DMS53 (cell line): ENCODE measurements around the gene FBN2.
A peak's percentile ranks its signal among the peaks of the same experiment; 100 is the strongest.

ENCODE experiments used
- DNase-seq: peaks from one replicate; lab custom pipeline; 2025; lab: John Stamatoyannopoulos, UW

The FBN2 gene

GRCh38 chr5:128252756-128253155 lies 285.3 kb downstream of the FBN2 start:
- DNase-seq: no peak

GRCh38 chr5:128252196-128252595 lies 285.8 kb downstream of the FBN2 start:
- no peak for DNase-seq

- no peak for DNase-seq
These were observed 292.1 kb downstream of the FBN2 start for GRCh38 chr5:128245974-128246373.

- no peak for DNase-seq
These were observed 294.0 kb downstream of the FBN2 start for GRCh38 chr5:128243958-128244582.

- DNase-seq: no peak
These were observed 296.9 kb downstream of the FBN2 start for GRCh38 chr5:128241051-128241695.

- no peak for DNase-seq
These were observed 300.5 kb downstream of the FBN2 start for GRCh38 chr5:128237546-128237945.

GRCh38 chr5:128237000-128237399 lies 301.0 kb downstream of the FBN2 start:
- no peak for DNase-seq

GRCh38 chr5:128236334-128236733 lies 301.7 kb downstream of the FBN2 start:
- no peak for DNase-seq

GRCh38 chr5:128234928-128235641 lies 303.0 kb downstream of the FBN2 start:
- no peak for DNase-seq

GRCh38 chr5:128228521-128228920 lies 309.5 kb downstream of the FBN2 start:
- DNase-seq: no peak

- DNase-seq: no peak
These were observed 310.0 kb downstream of the FBN2 start for GRCh38 chr5:128228008-128228407.

- no peak for DNase-seq
These were observed 312.6 kb downstream of the FBN2 start for GRCh38 chr5:128225245-128226030.

- DNase-seq: no peak
These were observed 313.7 kb downstream of the FBN2 start for GRCh38 chr5:128224336-128224735.

- no peak for DNase-seq
These were observed 317.2 kb downstream of the FBN2 start for GRCh38 chr5:128220841-128221240.

- DNase-seq: no peak
These were observed 321.0 kb downstream of the FBN2 start for GRCh38 chr5:128216860-128217531.

GRCh38 chr5:128216285-128216684 lies 321.8 kb downstream of the FBN2 start:
- DNase-seq: no peak

GRCh38 chr5:128213833-128214232 lies 324.2 kb downstream of the FBN2 start:
- no peak for DNase-seq

- DNase-seq: peak; percentile 84
These were observed 324.7 kb downstream of the FBN2 start for GRCh38 chr5:128213340-128213739.

- DNase-seq: no peak
These were observed 325.7 kb downstream of the FBN2 start for GRCh38 chr5:128212191-128212806.

GRCh38 chr5:128208436-128208835 lies 329.6 kb downstream of the FBN2 start:
- DNase-seq: no peak
